Astrocyte of the hippocampus (primary cell): ENCODE results near the gene C16orf87.
"Not testable (repeated sequence)": the region's sequence is repeated elsewhere in the genome, so short reads cannot be mapped to it uniquely, and the experiment has no call there.

Experiments used
- DNase-seq: peaks from one replicate; pipeline ENCODE4 v3.0.0; 2011; ENCODE audit warnings: low read depth, low spot score

Gene C16orf87

GRCh38 chr16:46800494-46800893 is 30.5 kb downstream of the C16orf87 start:
- no peak for DNase-seq

GRCh38 chr16:46797501-46797900 is 33.5 kb downstream of the C16orf87 start:
- DNase-seq: no peak

GRCh38 chr16:46796764-46797269 is 34.2 kb downstream of the C16orf87 start:
- no peak for DNase-seq

GRCh38 chr16:46793841-46794240 is 37.1 kb downstream of the C16orf87 start:
- DNase-seq: no peak

- no peak for DNase-seq
These were observed 40.2 kb downstream of the C16orf87 start for GRCh38 chr16:46790599-46791270.

- DNase-seq: peak; percentile 80
These were observed 41.2 kb downstream of the C16orf87 start for GRCh38 chr16:46789499-46790414.

GRCh38 chr16:46788891-46789474 is 42.0 kb downstream of the C16orf87 start:
- DNase-seq: no peak

GRCh38 chr16:46787909-46788308 is 43.1 kb downstream of the C16orf87 start:
- no peak for DNase-seq

- DNase-seq: no peak
These were observed 45.7 kb downstream of the C16orf87 start for GRCh38 chr16:46785076-46785845.

- DNase-seq: not testable (repeated sequence)
These were observed 46.4 kb downstream of the C16orf87 start for GRCh38 chr16:46784569-46784968.

GRCh38 chr16:46783800-46784199 is 47.2 kb downstream of the C16orf87 start:
- DNase-seq: no peak

GRCh38 chr16:46782320-46782719 is 48.7 kb downstream of the C16orf87 start:
- DNase-seq: no peak

GRCh38 chr16:46777804-46778203 is 53.2 kb downstream of the C16orf87 start:
- no peak for DNase-seq

GRCh38 chr16:46775214-46775613 is 55.8 kb downstream of the C16orf87 start:
- no peak for DNase-seq

GRCh38 chr16:46774743-46775177 is 56.2 kb downstream of the C16orf87 start:
- no peak for DNase-seq

GRCh38 chr16:46772463-46772862 is 58.5 kb downstream of the C16orf87 start:
- no peak for DNase-seq

GRCh38 chr16:46768809-46769208 is 62.2 kb downstream of the C16orf87 start:
- no peak for DNase-seq

GRCh38 chr16:46765050-46765449 is 65.9 kb downstream of the C16orf87 start:
- DNase-seq: peak; percentile 89

- DNase-seq: peak; percentile 13
These were observed 67.8 kb downstream of the C16orf87 start for GRCh38 chr16:46763147-46763546.

- DNase-seq: no peak
These were observed 68.4 kb downstream of the C16orf87 start for GRCh38 chr16:46762583-46762982.

- DNase-seq: no peak
These were observed 71.7 kb downstream of the C16orf87 start for GRCh38 chr16:46759309-46759708.
